HPDE6-E6E7 (cell line): ENCODE measurements around the gene TMEM192.
"Not testable (repeated sequence)": the region's sequence is repeated elsewhere in the genome, so short reads cannot be mapped to it uniquely, and the experiment has no call there.

Source experiments
- DNase-seq: peaks from one replicate; pipeline ENCODE4 v3.0.0; 2011; ENCODE audit warnings: missing footprints; ENCODE audit errors: extremely low spot score

The TMEM192 gene

GRCh38 chr4:165094873-165095272, 17.8 kb downstream of the TMEM192 start:
- no peak for DNase-seq

DNA sequence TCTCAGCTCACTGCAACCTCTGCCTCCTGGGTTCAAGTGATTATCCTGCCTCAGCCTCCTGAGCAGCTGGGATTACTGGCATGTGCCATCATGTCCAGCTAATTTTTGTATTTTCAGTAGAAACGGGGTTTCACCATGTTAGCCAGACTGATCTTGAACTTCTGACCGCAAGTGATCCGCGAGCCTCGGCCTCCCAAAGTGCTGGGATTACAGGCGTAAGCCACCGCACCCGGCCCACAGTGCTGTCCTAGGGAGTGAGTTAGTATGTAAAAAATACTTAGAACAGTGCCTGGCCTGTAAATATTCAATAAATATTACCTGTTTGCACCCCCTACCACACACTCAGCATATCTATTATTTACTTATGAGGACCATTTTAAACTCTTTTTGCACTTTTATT, 20.5 kb downstream of the TMEM192 start:
- DNase-seq, result not testable (repeated sequence)

DNA sequence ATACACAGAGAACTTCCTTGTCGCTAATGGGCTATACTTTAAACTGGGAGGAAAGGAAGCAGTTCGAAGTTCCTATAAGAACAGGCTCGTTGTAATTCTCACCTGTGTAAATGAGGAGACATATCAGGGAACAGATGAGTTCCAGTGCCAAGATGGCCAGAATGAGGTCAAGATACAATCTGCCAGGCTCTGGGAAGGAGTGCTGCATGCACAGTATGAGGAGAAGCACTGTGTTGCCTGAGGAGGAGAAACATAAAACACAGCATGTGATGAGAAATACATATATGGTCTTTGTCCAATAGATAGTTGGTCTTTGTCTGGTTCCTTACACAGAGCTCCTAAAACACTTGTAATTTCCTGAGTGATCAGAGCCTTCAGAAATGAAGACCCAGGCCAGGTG, 24.3 kb downstream of the TMEM192 start:
- DNase-seq, result no peak

DNA sequence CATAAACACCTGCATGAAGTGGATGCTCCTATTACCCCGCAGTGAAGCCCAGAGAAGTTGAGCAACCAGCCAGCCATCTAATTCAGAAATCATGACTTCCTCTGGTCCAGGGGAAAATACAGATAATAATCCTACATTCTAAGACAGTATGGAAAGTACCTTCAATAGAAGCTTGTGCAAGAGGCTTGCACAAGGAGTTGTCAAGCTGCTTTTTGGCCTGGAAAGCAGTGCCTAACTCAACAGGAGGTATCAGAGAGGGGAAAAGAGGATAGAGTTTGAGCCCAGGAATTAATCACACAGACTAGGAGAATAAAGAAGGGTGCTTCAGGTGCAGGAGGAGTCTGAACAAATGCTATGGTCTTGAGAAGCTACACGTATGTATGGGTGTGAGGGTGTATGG, 26.7 kb downstream of the TMEM192 start:
- DNase-seq, result no peak

GRCh38 chr4:165084787-165085186, 27.9 kb downstream of the TMEM192 start:
- DNase-seq, result not testable (repeated sequence)

DNA sequence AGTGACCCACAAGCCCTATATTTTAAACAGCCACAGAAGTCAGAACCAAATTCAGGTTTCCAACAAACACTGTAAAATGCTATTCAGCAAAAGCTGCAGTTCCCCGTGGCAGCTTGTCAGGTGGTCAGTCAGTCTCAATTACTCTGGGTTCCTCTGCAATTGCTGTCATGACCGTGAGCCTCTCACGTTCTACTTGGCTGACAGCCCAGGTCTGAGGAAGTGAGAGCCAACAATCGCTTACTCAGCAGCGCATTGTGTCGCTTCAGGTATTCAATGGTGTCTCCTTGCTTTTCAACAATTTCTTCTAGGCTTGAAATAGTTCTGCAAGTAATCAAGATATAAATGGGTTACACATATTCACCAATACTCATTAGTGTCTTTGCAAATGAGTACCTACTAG, 33.2 kb downstream of the TMEM192 start:
- DNase-seq, result peak; percentile 21

DNA sequence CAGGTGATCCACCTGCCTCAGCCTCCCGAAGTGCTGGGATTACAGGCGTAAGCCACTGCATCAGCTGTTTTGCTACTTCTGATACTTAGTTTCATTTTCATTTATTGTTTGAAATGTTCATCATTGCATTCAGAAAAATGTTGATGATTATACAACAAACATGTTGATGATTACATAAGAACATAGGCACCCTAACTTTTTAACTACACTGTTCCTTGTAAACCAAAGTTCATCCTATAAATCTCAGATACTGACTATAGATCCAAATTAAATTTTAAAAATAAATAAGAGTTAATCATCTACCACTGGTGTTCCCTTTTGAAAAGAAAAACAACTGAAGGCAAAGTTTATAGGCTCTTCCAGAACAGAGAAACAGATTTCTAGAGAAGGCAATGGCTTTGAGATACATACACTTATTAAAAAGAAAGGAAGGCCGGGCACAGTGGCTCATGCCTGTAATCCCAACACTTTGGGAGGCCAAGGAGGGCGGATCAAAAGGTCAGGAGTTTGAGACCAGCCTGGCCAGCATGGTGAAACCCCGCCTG, 35.6 kb downstream of the TMEM192 start:
- DNase-seq, result no peak

DNA sequence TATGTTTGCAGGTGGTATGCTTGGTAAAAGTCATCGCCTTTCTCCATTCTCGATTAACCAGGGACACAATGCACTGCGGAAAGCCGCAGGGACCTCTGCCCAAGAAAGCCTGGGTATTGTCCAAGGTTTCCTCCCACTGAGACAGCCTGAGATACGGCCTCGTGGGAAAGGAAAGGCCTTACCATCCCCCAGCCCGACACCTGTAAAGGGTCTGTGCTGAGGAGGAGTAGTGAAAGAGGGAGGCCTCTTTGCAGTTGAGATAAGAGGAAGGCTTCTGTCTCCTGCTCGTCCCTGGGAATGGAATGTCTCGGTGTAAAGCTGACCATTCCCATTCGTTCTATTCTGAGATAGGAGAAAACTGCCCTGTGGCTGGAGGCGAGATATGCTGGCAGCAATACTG, 39.3 kb downstream of the TMEM192 start:
- DNase-seq, result not testable (repeated sequence)

- DNase-seq, result no peak
Observed at GRCh38 chr4:165070560-165070959, 42.1 kb downstream of the TMEM192 start.

DNA sequence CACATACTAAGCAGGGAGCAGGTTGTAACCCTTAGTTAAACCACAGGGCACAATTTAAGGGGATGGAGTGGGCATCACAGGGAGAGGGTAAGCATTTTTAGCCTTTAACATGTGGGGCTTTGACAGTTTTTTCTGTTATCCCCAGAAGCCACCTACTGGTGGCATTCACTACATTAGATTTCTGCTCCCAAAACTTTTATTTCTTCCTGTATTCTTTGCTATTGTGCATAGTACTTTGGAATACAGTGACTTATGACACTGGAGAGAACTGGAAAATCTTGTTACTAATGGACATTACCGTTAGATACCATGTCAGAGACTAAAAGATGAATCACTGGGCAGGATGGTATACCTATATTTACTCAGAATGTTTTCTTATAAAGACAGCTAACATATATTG, 51.7 kb downstream of the TMEM192 start:
- no peak for DNase-seq

DNA sequence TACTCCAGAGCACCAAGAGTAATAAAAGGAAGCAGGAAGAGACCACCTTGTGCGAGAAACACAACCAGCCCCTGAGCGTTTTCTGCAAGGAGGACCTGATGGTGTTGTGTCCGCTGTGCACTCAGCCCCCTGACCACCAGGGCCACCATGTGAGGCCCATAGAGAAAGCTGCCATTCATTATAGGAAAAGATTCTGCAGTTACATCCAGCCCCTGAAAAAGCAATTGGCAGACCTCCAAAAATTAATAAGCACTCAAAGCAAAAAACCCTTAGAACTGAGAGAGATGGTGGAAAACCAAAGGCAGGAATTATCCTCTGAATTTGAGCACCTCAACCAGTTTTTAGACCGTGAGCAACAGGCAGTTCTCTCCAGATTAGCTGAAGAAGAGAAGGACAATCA, 53.3 kb downstream of the TMEM192 start:
- no peak for DNase-seq

- DNase-seq, result no peak
Observed at GRCh38 chr4:165058666-165059065, 54.0 kb downstream of the TMEM192 start.

DNA sequence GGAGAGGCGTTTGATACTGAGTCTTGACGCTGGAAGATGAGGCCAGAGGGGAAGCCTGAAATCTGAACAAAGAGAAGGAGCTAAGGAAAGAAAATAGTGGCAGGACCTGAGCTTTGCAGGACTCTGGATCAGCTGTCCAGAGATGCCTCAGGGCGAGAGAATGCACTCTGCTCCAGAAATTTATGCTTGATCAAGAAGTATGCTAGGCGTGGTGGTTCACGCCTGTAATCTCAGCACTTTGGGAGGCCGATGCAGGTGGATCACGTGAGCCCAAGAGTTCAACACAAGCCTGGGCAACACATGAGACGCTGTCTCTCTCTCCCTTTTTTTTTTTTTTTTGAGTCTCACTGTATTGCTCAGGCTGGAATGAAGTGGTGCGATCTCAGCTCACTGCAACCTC, 57.1 kb downstream of the TMEM192 start:
- no peak for DNase-seq

- no peak for DNase-seq
Observed at GRCh38 chr4:165053645-165054044, 59.0 kb downstream of the TMEM192 start, which contains the start of gene TRIM75. Gene TRIM75, plus strand, starts transcription at chr4:165053866. Its CDS starts 5,282 bp downstream, at chr4:165059148.

DNA sequence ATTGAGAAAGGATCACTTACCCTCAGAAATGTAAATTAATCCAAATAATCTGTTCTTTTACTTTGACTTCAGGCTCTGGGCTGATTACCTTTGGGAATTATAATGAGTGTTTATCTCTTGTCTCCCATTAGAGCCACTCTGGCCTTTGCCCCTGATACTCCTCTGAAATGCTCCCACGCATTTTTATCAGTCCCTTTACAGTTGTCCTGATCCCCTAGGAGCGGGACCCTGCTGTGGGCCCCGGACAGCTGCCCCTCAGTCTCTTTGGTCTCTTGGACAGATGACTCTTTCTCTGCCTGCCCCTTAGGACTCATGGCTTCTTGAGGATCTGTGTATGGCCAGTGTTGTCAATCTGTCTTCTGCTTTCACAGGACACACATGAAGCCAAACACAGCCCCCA, 60.0 kb downstream of the TMEM192 start:
- DNase-seq, result no peak

DNA sequence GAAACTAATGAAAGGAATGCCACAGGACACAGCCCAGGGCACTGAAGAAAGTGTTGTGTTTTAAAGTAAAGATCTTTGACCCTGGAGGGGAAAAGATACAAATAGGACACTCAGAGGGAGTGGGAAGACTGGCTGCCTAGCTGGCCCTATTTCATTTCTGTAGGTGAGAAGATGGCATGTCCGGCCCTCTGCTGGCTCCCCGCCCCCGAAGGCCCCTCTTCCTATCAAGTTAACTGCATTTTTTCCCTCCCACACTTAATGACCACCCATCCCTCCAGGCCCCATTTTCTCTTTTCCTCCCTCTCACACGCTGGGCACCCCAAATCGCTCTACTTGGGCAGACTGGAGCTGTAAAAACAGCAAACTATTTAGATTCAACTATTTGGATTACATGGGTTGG, 64.5 kb downstream of the TMEM192 start:
- no peak for DNase-seq

DNA sequence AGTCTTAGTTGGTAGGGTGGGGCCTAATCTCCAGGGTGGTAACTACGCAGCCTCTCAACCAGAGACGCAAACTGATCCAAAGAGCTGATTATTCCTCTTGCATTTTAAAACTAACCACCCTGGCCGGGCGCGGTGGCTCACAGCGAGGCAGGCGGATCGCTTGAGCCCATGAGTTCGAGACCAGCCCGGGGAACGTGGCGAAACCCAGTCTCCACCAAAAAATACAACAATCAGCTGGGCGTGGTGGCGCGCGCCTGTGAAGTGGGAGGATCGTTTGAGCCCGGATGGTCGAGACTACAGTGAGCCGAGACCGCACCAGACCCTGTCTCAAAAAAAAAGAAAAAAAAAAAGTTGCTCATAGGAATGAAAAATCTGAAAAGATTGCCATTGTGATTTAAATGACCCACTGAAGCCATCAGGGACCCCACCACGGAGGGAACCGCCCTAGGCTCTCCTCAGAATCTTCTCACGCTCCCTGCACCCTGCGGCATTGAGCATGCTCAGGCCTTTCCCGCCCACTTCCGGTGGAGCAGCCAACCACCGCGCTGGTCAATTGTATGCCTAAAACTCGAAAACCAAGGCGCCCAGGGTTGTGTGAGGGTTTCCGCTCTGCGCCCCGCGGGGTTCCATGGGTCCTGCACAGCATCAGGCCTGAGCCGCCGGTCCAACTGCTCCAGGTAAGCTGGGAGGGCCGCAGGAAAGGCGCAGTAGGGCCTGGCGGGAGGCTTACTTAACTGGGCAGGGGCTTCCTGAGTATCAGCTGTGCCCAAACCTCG, 81.0 kb downstream of the TMEM192 start, which contains the start of gene TRIM60:
TRIM60 (plus strand) TSS at position 564 of the 776 bp plus-strand sequence. CDS start 8,074 bp downstream, outside the sequence.
- no peak for DNase-seq

DNA sequence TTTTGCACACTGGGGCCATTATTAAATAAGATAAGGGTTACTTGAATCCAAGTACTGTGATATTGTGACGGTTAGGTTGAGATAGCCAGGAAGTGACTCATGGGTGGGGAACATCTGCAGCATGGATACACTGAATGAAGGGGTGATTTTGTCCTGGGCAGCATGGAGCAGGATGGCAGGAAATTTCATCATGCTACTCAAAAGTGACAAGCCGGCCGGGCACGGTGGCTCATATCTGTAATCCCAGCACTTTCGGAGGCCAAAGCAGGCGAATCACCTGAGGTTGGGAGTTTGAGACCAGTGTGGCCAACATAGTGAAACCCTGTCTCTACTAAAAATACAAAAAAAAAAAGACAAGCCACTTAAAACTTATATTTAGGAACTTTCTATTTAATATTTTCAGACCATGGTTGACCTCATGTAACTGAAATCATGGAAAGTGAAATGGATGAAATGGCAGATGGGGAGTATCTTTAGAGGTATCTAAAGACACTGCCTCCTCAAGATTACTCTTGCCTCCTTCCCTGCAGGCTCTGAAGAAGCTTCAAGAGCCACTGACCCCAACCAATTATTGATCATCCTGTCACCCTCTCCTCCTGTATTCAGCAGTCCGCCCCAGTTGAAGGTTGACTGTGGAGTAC, 84.8 kb downstream of the TMEM192 start:
- DNase-seq, result no peak

GRCh38 chr4:165025782-165026181, 86.9 kb downstream of the TMEM192 start:
- not testable (repeated sequence) for DNase-seq
